HG03066 (cell line): ENCODE measurements around the gene EP400.
"Not testable (repeated sequence)": the region's sequence is repeated elsewhere in the genome, so short reads cannot be mapped to it uniquely, and the experiment has no call there.

Source experiments
- ATAC-seq: cut with Tn5 transposase; IDR thresholded peaks from one replicate; pipeline ENCODE4 v1.9.1; 2021; ENCODE audit warnings: low read depth; ENCODE audit not compliant: unreplicated experiment

Gene EP400

GRCh38 chr12:132036063-132036683 lies 86.4 kb downstream of the EP400 start:
- no peak for ATAC-seq

- ATAC-seq: no peak
These were observed 91.3 kb downstream of the EP400 start for GRCh38 chr12:132040906-132041606.

GRCh38 chr12:132043216-132043615 lies 93.5 kb downstream of the EP400 start:
- no peak for ATAC-seq

- no peak for ATAC-seq
These were observed 94.2 kb downstream of the EP400 start for GRCh38 chr12:132043770-132044467.

GRCh38 chr12:132044661-132045412 lies 95.1 kb downstream of the EP400 start:
- no peak for ATAC-seq

GRCh38 chr12:132045751-132046150 lies 96.0 kb downstream of the EP400 start:
- ATAC-seq: no peak

GRCh38 chr12:132046561-132046960 lies 96.8 kb downstream of the EP400 start:
- no peak for ATAC-seq

- ATAC-seq: not testable (repeated sequence)
These were observed 97.9 kb downstream of the EP400 start for GRCh38 chr12:132047630-132048029.

GRCh38 chr12:132049442-132049841 lies 99.7 kb downstream of the EP400 start:
- no peak for ATAC-seq

GRCh38 chr12:132049876-132050275 lies 100.1 kb downstream of the EP400 start:
- no peak for ATAC-seq

- not testable (repeated sequence) for ATAC-seq
These were observed 102.0 kb downstream of the EP400 start for GRCh38 chr12:132051718-132052117.

- no peak for ATAC-seq
These were observed 102.6 kb downstream of the EP400 start for GRCh38 chr12:132052196-132052932.

GRCh38 chr12:132053338-132054330 lies 103.9 kb downstream of the EP400 start:
- ATAC-seq: no peak

GRCh38 chr12:132054983-132055382 lies 105.2 kb downstream of the EP400 start:
- no peak for ATAC-seq

GRCh38 chr12:132055535-132056096 lies 105.9 kb downstream of the EP400 start:
- no peak for ATAC-seq

GRCh38 chr12:132056320-132056719 lies 106.6 kb downstream of the EP400 start:
- no peak for ATAC-seq

GRCh38 chr12:132056951-132057350 lies 107.2 kb downstream of the EP400 start:
- ATAC-seq: no peak

- ATAC-seq: no peak
These were observed 107.9 kb downstream of the EP400 start for GRCh38 chr12:132057691-132058090.

GRCh38 chr12:132061197-132061596 lies 111.5 kb downstream of the EP400 start:
- no peak for ATAC-seq
